ENCODE measurements around the gene PLCL2.
"Not testable (repeated sequence)": the region's sequence is repeated elsewhere in the genome, so short reads cannot be mapped to it uniquely, and the experiment has no call there.

Gene PLCL2

DNA sequence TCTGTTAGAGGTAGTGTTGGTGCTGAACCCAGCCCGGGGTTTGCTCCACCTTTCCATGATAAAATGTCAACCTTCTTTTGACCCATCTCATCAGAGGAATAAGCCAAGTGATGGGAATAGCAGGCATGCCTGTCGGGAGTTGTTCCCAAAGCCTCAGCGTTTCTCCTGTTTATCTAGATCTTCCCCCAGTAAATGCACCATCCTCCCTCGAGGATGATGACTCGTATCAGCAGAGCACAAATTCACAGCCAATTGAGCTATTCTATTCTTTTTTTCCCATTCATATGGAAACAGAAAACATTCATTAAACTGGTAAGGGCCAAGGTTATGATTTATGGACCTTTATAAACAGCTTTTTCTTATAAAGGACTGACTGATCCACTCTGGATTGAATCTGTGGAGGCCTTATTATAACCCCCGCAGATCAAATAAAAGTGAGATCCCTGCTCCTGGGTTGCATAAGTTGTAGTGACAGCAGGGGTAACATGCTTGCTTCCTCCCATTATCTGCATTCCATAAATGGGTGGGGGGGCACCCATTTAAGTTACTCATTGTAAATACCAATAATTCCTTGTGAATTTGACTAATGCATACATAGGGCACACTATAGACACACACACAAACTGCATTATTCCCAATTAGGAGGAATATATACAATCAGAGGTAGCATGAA is 207.3 kb downstream of the PLCL2 start:
- DNase-seq (ENCODE audit: low spot score): no peak
- ChIA-PET POLR2A (ENCODE audit: low non-redundant PET) (no interaction called here), CTCF (no interaction called here)
- no peak for TF ChIP-seq CTCF (conservative IDR thresholded peaks at IDR 0.05; ENCODE audit: low read depth)
- H3K27ac ChIP-seq: no peak overlapping the region

DNA sequence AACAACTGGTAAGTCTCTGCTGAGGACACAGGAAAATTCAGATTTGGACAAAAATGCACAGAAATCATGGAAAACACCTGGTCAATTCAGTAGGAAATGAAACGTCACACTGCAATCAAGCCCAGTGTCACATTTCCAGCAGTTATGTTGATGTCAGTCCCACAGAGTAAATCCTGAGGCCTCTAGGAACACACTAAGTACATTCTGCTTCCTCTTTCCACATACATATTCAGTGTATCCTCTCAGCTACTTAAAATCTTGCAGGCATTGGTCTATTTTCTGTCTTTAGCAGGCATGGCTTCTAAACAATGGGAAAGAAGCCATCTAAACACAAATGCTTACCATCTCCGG is 207.8 kb downstream of the PLCL2 start:
- no peak overlapping the region for H3K27ac ChIP-seq
- DNase-seq (ENCODE audit: low spot score): no peak
- ChIA-PET POLR2A (ENCODE audit: low non-redundant PET) (no interaction called here), CTCF (no interaction called here)
- TF ChIP-seq CTCF (conservative IDR thresholded peaks at IDR 0.05; ENCODE audit: low read depth): no peak

- no peak for TF ChIP-seq CTCF (conservative IDR thresholded peaks at IDR 0.05; ENCODE audit: low read depth)
- DNase-seq (ENCODE audit: low spot score): no peak
- no peak overlapping the region for H3K27ac ChIP-seq
- POLR2A ChIA-PET (ENCODE audit: low non-redundant PET): no interaction called here
- CTCF ChIA-PET: no interaction called here
Observed at GRCh38 chr3:17094551-17094950, 209.8 kb downstream of the PLCL2 start.

- TF ChIP-seq CTCF (conservative IDR thresholded peaks at IDR 0.05; ENCODE audit: low read depth): no peak
- ChIA-PET POLR2A (ENCODE audit: low non-redundant PET) (no interaction called here), CTCF (no interaction called here)
Observed at GRCh38 chr3:17103579-17103978, 218.8 kb downstream of the PLCL2 start.

GRCh38 chr3:17106801-17107200 is 222.0 kb downstream of the PLCL2 start:
- CTCF ChIA-PET; POLR2A ChIA-PET (ENCODE audit: low non-redundant PET); H3K27ac ChIP-seq; DNase-seq (ENCODE audit: low spot score): not testable (repeated sequence)

More at GRCh38 chr3:17103579-17103978, 218.8 kb downstream of the PLCL2 start:
- no peak for DNase-seq (ENCODE audit: low spot score)
- no peak overlapping the region for H3K27ac ChIP-seq

- ChIA-PET POLR2A (ENCODE audit: low non-redundant PET) (no interaction called here), CTCF (no interaction called here)
- TF ChIP-seq CTCF (conservative IDR thresholded peaks at IDR 0.05; ENCODE audit: low read depth): no peak
Observed at GRCh38 chr3:17110660-17111396, 226.1 kb downstream of the PLCL2 start.

GRCh38 chr3:17111586-17111985 is 226.8 kb downstream of the PLCL2 start:
- DNase-seq (ENCODE audit: low spot score): no peak
- CTCF ChIA-PET: no interaction called here
- TF ChIP-seq CTCF (conservative IDR thresholded peaks at IDR 0.05; ENCODE audit: low read depth): no peak
- no peak overlapping the region for H3K27ac ChIP-seq
- POLR2A ChIA-PET (ENCODE audit: low non-redundant PET): no interaction called here

More at GRCh38 chr3:17110660-17111396, 226.1 kb downstream of the PLCL2 start:
- DNase-seq (ENCODE audit: low spot score): no peak
- H3K27ac ChIP-seq: no peak overlapping the region

All from RWPE1 (cell line).